Mammary epithelial cell (primary cell): ENCODE results near the gene SHQ1.

ENCODE experiments used
- EZH2 ChIP-seq: IDR thresholded peaks from 2 replicates; pipeline ENCODE4 v1.6.1; 2012; ENCODE audit warnings: low read length, inconsistent platforms, borderline replicate concordance
- TF ChIP-seq, protein P1 (sequence below), 2 donors: IDR thresholded peaks in 1 of 2; conservative IDR thresholded peaks in 1 of 2; 2 replicates each; pipeline ENCODE4 v1.5.1; 2011 to 2012; ENCODE audit warnings: inconsistent platforms in 2 of 2, low read length in 2 of 2, mild to moderate bottlenecking in 2 of 2, control low read depth in 1 of 2, low read depth in 1 of 2; ENCODE audit not compliant: insufficient read depth in 1 of 2; ENCODE audit errors: extremely low read depth in 1 of 2

- TF ChIP-seq, protein P1, sequence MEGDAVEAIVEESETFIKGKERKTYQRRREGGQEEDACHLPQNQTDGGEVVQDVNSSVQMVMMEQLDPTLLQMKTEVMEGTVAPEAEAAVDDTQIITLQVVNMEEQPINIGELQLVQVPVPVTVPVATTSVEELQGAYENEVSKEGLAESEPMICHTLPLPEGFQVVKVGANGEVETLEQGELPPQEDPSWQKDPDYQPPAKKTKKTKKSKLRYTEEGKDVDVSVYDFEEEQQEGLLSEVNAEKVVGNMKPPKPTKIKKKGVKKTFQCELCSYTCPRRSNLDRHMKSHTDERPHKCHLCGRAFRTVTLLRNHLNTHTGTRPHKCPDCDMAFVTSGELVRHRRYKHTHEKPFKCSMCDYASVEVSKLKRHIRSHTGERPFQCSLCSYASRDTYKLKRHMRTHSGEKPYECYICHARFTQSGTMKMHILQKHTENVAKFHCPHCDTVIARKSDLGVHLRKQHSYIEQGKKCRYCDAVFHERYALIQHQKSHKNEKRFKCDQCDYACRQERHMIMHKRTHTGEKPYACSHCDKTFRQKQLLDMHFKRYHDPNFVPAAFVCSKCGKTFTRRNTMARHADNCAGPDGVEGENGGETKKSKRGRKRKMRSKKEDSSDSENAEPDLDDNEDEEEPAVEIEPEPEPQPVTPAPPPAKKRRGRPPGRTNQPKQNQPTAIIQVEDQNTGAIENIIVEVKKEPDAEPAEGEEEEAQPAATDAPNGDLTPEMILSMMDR (conservative IDR thresholded peaks at IDR 0.05 in 1 of 2, IDR thresholded peaks at IDR 0.05 in 1 of 2; ENCODE audit: extremely low read depth in 1 of 2, insufficient read depth in 1 of 2, low read depth in 1 of 2, low read length in 2 of 2): no peak
- no peak for TF ChIP-seq EZH2
These were observed 447 bp upstream of the SHQ1 start for GRCh38 chr3:72848703-72849081.
